ENCODE results near the gene SEMA4G. TPM values are rescaled to one million over a fixed set of nuclear protein-coding genes. Genes with fewer than 3 reads are reported as not detected.

Gene SEMA4G
- polyA plus RNA-seq, 2 of the 4 experiments (the other 2 are of a cell fraction), result 13.5 to 17.4 TPM

DNA sequence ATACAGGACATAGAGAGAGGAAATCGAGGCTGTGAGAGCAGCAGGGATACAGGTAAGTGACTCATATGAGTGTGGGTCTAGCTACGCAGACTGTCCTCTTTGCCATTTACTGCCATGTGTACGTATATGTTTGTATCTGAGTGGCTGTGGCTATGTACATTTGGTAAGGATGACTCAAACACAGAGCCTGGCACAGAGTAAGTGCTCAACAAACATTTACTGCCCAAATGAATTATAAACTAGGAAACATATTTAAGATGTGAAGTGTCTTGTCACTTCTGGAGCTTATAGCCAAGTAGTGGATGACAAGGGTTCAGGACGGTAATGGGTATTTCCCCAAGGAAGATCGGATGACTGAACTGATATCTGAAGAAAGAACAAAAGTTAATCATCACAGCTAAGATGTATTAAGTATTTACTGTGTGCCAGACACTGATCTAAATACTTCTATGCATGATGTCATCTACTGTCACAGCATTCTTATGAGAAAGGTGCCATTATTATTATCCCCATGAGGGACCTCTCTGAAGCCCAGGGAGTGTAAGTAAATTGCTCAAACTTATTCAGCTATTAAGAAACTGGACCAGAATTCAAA, 12.0 kb downstream of the SEMA4G start:
- Histone ChIP-seq H3K4me1 (peaks cover 12% of the 10 kb centered on the region), H3K4me3 (no peak overlapping the region), H3K4me2 (no peak overlapping the region), H3K27ac (no peak overlapping the region), H3K9me3 (no peaks in the 10 kb centered on the region)
- FAIRE-seq (no peak), DNase-seq (ENCODE audit: low read depth in 1 of 2, low spot score in 1 of 2) (no peak), ATAC-seq (no peak)
- ChIA-PET CTCF (interaction anchor here (0.9 to 1.9 kb wide), 8 partner anchors 9 to 37 kb away, joined by 3 to 10 read pairs (median 4); partner anchors contain the start of gene SEMA4G), POLR2A (no interaction called here)
- TF ChIP-seq ZSCAN20 (CRISPR knock-in tag; IDR thresholded peaks at IDR 0.05), result no peak
- TF ChIP-seq, protein P1, sequence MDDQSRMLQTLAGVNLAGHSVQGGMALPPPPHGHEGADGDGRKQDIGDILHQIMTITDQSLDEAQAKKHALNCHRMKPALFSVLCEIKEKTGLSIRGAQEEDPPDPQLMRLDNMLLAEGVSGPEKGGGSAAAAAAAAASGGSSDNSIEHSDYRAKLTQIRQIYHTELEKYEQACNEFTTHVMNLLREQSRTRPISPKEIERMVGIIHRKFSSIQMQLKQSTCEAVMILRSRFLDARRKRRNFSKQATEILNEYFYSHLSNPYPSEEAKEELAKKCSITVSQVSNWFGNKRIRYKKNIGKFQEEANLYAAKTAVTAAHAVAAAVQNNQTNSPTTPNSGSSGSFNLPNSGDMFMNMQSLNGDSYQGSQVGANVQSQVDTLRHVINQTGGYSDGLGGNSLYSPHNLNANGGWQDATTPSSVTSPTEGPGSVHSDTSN (IDR thresholded peaks at IDR 0.05), result no peak
- TF ChIP-seq, protein P2, sequence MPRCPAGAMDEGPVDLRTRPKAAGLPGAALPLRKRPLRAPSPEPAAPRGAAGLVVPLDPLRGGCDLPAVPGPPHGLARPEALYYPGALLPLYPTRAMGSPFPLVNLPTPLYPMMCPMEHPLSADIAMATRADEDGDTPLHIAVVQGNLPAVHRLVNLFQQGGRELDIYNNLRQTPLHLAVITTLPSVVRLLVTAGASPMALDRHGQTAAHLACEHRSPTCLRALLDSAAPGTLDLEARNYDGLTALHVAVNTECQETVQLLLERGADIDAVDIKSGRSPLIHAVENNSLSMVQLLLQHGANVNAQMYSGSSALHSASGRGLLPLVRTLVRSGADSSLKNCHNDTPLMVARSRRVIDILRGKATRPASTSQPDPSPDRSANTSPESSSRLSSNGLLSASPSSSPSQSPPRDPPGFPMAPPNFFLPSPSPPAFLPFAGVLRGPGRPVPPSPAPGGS (IDR thresholded peaks at IDR 0.05), result no peak
- TF ChIP-seq RCOR1 (IDR thresholded peaks at IDR 0.05; ENCODE audit: low read depth, low read length), result no peak
- TF ChIP-seq, protein P3, sequence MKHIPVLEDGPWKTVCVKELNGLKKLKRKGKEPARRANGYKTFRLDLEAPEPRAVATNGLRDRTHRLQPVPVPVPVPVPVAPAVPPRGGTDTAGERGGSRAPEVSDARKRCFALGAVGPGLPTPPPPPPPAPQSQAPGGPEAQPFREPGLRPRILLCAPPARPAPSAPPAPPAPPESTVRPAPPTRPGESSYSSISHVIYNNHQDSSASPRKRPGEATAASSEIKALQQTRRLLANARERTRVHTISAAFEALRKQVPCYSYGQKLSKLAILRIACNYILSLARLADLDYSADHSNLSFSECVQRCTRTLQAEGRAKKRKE (CRISPR knock-in tag; IDR thresholded peaks at IDR 0.05; ENCODE audit: low read depth), result no peak
- TF ChIP-seq GATA3 (IDR thresholded peaks at IDR 0.05; ENCODE audit: borderline replicate concordance), result no peak
- TF ChIP-seq ZFP36 (IDR thresholded peaks at IDR 0.05; ENCODE audit: borderline replicate concordance, partially characterized antibody), result no peak
- no peak for TF ChIP-seq CBX8 (IDR thresholded peaks at IDR 0.05)
- no peak for TF ChIP-seq EHMT2 (IDR thresholded peaks at IDR 0.05; ENCODE audit: low read depth)
- no peak for TF ChIP-seq BHLHE40 (IDR thresholded peaks at IDR 0.05; ENCODE audit: low read depth, low read length)
- no peak for TF ChIP-seq MAFK (IDR thresholded peaks at IDR 0.05; ENCODE audit: partially characterized antibody)
- 49% methylated on average over 5 of the region's 5 CpGs for WGBS (ENCODE audit: missing lambda C conversion rate)

DNA sequence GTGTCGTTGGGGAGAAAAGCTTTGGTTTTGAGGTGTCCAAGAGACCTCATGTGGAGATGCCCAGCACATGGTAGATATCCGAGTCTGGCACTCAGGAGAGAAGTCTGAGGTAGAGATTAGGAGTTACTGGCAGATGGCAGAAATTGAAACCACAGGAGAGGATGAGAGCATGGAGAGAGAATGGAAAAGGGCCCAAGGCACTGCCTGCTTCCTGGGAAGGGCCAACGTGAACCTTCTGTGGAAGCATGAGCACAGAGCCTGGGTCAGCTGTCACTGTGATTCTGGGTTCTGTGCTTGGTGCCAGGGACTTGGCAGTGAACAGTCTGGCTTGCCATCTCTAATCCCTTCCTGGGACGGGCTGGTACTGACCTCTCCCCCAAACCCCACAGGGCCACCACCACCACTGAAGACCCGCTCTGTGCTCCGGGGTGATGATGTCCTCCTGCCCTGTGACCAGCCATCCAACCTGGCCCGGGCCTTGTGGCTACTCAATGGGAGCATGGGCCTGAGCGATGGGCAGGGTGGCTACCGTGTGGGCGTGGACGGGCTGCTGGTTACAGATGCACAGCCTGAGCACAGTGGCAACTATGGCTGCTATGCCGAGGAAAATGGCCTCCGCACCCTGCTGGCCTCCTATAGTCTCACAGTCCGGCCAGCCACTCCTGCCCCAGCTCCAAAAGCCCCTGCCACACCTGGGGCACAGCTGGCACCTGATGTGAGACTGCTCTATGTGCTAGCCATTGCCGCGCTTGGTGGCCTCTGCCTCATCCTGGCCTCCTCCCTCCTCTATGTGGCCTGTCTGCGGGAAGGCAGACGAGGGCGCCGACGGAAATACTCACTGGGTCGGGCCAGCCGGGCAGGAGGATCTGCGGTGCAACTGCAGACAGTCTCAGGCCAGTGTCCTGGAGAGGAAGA, 13.9 kb downstream of the SEMA4G start:
- FAIRE-seq, result no peak
- no peak for ATAC-seq

More for the DNA sequence above, 13.9 kb downstream of the SEMA4G start:
- WGBS (ENCODE audit: missing lambda C conversion rate), result 92% methylated on average over 15 of the region's 24 CpGs
- ChIA-PET CTCF (interaction anchor here (0.6 to 25.8 kb wide), 6 partner anchors 9 to 33 kb away, joined by 3 to 608 read pairs (median 3); no protein-coding TSS in a partner anchor), POLR2A (no interaction called here)
- Histone ChIP-seq H3K4me2 (no peak overlapping the region), H3K9me3 (no peaks in the 10 kb centered on the region), H3K27ac (no peak overlapping the region), H3K4me3 (no peak overlapping the region), H3K4me1 (peaks cover 16% of the 10 kb centered on the region)
- DNase-seq (ENCODE audit: low read depth in 1 of 2, low spot score in 1 of 2), result no peak
- TF ChIP-seq TFCP2L1 (CRISPR knock-in tag; IDR thresholded peaks at IDR 0.05) (no peak), HEYL (CRISPR knock-in tag; IDR thresholded peaks at IDR 0.05) (no peak), KDM1A (IDR thresholded peaks at IDR 0.05; ENCODE audit: low read depth) (no peak), CBX8 (IDR thresholded peaks at IDR 0.05) (no peak), NPAS2 (CRISPR knock-in tag; IDR thresholded peaks at IDR 0.05; ENCODE audit: borderline replicate concordance) (no peak), NR3C1 (IDR thresholded peaks at IDR 0.05) (no peak), RNF2 (IDR thresholded peaks at IDR 0.05; ENCODE audit: borderline replicate concordance, low read depth) (no peak), FOSL2 (IDR thresholded peaks at IDR 0.05) (no peak), FOSL2 (CRISPR knock-in tag; IDR thresholded peaks at IDR 0.05) (no peak), CHD4 (IDR thresholded peaks at IDR 0.05; ENCODE audit: borderline replicate concordance) (no peak), MYC (IDR thresholded peaks at IDR 0.05; ENCODE audit: borderline replicate concordance, low read length) (no peak), CHD2 (IDR thresholded peaks at IDR 0.05; ENCODE audit: low read length, partially characterized antibody) (no peak), ZC3H11A (IDR thresholded peaks at IDR 0.05) (no peak), POLR2AphosphoS2 (conservative IDR thresholded peaks at IDR 0.05; ENCODE audit: low read length) (no peak), PHF8 (IDR thresholded peaks at IDR 0.05; ENCODE audit: borderline replicate concordance, low read depth) (no peak), GATA3 (IDR thresholded peaks at IDR 0.05; ENCODE audit: borderline replicate concordance) (no peak)
- TF ChIP-seq, protein P4, sequence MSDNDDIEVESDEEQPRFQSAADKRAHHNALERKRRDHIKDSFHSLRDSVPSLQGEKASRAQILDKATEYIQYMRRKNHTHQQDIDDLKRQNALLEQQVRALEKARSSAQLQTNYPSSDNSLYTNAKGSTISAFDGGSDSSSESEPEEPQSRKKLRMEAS (IDR thresholded peaks at IDR 0.05), result no peak
- TF ChIP-seq, protein P2 (IDR thresholded peaks at IDR 0.05), result no peak
- TF ChIP-seq, protein P5, sequence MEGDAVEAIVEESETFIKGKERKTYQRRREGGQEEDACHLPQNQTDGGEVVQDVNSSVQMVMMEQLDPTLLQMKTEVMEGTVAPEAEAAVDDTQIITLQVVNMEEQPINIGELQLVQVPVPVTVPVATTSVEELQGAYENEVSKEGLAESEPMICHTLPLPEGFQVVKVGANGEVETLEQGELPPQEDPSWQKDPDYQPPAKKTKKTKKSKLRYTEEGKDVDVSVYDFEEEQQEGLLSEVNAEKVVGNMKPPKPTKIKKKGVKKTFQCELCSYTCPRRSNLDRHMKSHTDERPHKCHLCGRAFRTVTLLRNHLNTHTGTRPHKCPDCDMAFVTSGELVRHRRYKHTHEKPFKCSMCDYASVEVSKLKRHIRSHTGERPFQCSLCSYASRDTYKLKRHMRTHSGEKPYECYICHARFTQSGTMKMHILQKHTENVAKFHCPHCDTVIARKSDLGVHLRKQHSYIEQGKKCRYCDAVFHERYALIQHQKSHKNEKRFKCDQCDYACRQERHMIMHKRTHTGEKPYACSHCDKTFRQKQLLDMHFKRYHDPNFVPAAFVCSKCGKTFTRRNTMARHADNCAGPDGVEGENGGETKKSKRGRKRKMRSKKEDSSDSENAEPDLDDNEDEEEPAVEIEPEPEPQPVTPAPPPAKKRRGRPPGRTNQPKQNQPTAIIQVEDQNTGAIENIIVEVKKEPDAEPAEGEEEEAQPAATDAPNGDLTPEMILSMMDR (IDR thresholded peaks at IDR 0.05), result no peak

Data from A549 (cell line).